Measurements from ENCODE around the gene TXNDC5.

DNA sequence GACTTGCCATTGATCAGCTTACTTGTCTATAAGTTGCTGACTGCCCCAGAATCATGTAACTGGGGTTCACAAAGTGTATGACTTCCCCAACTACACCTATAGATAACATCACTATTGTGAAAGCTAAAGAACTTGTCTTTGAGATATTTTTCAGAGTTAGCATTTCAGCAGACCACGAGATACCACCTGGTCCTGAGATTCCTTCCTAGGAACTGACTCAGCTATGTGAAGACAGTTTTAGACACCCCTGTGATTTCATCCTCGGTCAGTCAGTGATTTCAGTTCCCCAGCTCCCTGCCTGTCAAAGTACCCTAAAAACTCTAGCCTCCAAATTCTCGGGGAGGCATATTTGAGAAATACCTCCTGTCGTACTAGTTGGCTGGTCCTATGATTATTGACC is 62.4 kb downstream of the TXNDC5 start:
- TF ChIP-seq, protein P1, sequence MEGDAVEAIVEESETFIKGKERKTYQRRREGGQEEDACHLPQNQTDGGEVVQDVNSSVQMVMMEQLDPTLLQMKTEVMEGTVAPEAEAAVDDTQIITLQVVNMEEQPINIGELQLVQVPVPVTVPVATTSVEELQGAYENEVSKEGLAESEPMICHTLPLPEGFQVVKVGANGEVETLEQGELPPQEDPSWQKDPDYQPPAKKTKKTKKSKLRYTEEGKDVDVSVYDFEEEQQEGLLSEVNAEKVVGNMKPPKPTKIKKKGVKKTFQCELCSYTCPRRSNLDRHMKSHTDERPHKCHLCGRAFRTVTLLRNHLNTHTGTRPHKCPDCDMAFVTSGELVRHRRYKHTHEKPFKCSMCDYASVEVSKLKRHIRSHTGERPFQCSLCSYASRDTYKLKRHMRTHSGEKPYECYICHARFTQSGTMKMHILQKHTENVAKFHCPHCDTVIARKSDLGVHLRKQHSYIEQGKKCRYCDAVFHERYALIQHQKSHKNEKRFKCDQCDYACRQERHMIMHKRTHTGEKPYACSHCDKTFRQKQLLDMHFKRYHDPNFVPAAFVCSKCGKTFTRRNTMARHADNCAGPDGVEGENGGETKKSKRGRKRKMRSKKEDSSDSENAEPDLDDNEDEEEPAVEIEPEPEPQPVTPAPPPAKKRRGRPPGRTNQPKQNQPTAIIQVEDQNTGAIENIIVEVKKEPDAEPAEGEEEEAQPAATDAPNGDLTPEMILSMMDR (IDR thresholded peaks at IDR 0.05; ENCODE audit: low read depth, low read length, missing input control): no peak
- TF ChIP-seq, protein P2, sequence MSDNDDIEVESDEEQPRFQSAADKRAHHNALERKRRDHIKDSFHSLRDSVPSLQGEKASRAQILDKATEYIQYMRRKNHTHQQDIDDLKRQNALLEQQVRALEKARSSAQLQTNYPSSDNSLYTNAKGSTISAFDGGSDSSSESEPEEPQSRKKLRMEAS (IDR thresholded peaks at IDR 0.05): no peak
- TF ChIP-seq, protein P3, sequence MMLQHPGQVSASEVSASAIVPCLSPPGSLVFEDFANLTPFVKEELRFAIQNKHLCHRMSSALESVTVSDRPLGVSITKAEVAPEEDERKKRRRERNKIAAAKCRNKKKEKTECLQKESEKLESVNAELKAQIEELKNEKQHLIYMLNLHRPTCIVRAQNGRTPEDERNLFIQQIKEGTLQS (IDR thresholded peaks at IDR 0.05): no peak
- TF ChIP-seq YY1 (IDR thresholded peaks at IDR 0.05) (no peak), JUND (IDR thresholded peaks at IDR 0.05) (no peak)

Data from liver (tissue), 3 donors.